Measurements from ENCODE around the gene PEX11G. TPM values are rescaled to one million over a fixed set of nuclear protein-coding genes. Genes with fewer than 3 reads are reported as not detected.

The PEX11G gene
- total RNA-seq, 1 experiment from 2014 or later = 4.3 TPM

DNA sequence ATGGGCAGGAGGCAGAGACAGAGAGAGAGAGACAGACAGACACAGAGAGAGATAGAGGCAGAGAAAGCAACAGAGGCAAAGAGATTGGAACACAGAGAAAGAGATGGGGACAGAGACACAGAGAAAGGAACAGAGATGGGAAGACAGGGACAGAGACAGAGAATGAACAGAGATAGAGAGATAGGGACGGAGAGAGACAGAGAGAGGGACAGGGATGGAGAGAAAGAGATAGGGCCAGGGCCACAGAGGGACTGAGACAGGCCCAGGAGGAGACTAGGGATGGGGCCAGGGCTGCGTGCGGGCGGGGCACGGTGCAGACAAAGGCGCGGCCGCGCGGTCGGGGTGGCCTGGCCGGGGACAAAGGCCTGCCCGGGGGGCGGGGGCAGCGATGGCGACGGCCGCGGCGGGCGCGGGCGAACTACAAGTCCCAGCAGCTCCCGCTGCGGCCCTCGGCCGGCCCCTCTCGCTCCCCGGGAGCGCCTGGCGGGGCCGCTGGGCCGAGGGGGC is 26.9 kb upstream of the PEX11G start, which contains the start of gene ZNF358 (continued):
- TF ChIP-seq TEAD4 (CRISPR knock-in tag; IDR thresholded peaks at IDR 0.05) = no peak
- no peak for TF ChIP-seq TCF7 (CRISPR knock-in tag; IDR thresholded peaks at IDR 0.05; ENCODE audit: low read depth)
- TF ChIP-seq HMGA2 (CRISPR knock-in tag; IDR thresholded peaks at IDR 0.05) = no peak

GRCh38 chr19:7515110-7515644 is 26.3 kb upstream of the PEX11G start:
- Mint-ChIP-seq H3K4me1 (peaks cover 17% of the 10 kb centered on the region), H3K27ac (peak overlapping the region; percentile 85), H3K4me3 (peak overlapping the region; percentile 71), H3K27me3 (ENCODE audit: low read depth) (peaks cover 20% of the 10 kb centered on the region), H3K9me3 (no peaks in the 10 kb centered on the region), H3K36me3 (no peaks in the 10 kb centered on the region)
- ChIA-PET CTCF (interaction anchor here (1.5 to 3.3 kb wide), 3 partner anchors 9 to 53 kb away, joined by 8 to 16 read pairs (median 8); a partner anchor contains a TSS), POLR2A (interaction anchor here (0.8 to 2.0 kb wide), 3 partner anchors 9 to 37 kb away, joined by 3 to 9 read pairs (median 3); partner anchors contain the start of gene PNPLA6)
- TF ChIP-seq TEAD1 (CRISPR knock-in tag; IDR thresholded peaks at IDR 0.05) (0 out of 2 replicates have a peak, but pooled peaks have one; percentile 16), GRHL2 (CRISPR knock-in tag; IDR thresholded peaks at IDR 0.05; ENCODE audit: insufficient replicate concordance, severe bottlenecking) (no peak)
- ATAC-seq (no peak), DNase-seq (ENCODE audit: low spot score) (no peak)

DNA sequence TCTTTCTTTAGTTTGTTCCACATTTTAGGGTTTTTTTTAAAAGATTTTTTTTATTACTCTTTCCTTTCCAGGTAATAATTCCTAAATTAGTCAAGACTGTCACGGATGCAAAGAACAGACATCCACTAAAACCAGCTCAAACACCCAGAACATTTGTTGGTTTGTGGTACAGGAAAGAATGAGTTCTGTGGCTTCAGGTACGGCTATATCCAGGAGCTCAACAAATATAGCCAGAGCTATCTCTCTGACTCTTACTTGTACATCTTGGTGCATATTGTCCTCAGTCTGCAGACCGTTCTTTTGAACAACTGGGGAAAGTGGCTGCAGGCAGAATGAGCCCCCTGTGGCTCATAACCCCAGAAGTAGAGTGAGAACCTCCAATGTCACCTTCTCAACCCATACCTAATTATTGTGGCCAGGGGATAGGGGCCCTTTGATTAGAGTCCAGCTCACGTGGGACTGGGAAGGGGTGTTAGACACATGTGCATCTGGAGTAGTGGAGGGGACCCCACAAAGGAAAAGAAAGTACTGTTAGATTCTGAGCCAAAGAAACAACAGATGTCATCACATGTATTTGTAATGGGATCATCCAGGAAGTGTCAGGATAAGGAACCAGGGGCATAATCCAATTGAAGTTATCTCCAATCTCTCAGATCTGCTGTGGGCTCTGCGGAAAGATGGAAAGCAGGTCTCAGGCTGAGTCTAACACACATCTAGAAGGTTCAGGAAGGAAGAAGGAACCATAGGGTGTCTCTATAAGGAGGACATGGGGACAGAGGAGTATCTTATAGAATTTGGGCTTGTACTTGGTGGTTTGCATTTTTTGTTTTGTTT is 25.2 kb upstream of the PEX11G start:
- ChIA-PET CTCF (no interaction called here), POLR2A (interaction anchor here (0.8 kb wide), 1 partner anchor 8 kb away, joined by 4 read pairs; the partner anchor contains the start of gene MCOLN1)
- no peak for DNase-seq (ENCODE audit: low spot score)
- Mint-ChIP-seq H3K27ac (no peak overlapping the region), H3K4me1 (peaks cover 17% of the 10 kb centered on the region), H3K4me3 (no peak overlapping the region), H3K9me3 (no peaks in the 10 kb centered on the region), H3K36me3 (no peaks in the 10 kb centered on the region), H3K27me3 (ENCODE audit: low read depth) (peaks cover 30% of the 10 kb centered on the region)
- no peak for ATAC-seq
- no peak for TF ChIP-seq HMGA2 (CRISPR knock-in tag; IDR thresholded peaks at IDR 0.05)
- TF ChIP-seq, protein P1, sequence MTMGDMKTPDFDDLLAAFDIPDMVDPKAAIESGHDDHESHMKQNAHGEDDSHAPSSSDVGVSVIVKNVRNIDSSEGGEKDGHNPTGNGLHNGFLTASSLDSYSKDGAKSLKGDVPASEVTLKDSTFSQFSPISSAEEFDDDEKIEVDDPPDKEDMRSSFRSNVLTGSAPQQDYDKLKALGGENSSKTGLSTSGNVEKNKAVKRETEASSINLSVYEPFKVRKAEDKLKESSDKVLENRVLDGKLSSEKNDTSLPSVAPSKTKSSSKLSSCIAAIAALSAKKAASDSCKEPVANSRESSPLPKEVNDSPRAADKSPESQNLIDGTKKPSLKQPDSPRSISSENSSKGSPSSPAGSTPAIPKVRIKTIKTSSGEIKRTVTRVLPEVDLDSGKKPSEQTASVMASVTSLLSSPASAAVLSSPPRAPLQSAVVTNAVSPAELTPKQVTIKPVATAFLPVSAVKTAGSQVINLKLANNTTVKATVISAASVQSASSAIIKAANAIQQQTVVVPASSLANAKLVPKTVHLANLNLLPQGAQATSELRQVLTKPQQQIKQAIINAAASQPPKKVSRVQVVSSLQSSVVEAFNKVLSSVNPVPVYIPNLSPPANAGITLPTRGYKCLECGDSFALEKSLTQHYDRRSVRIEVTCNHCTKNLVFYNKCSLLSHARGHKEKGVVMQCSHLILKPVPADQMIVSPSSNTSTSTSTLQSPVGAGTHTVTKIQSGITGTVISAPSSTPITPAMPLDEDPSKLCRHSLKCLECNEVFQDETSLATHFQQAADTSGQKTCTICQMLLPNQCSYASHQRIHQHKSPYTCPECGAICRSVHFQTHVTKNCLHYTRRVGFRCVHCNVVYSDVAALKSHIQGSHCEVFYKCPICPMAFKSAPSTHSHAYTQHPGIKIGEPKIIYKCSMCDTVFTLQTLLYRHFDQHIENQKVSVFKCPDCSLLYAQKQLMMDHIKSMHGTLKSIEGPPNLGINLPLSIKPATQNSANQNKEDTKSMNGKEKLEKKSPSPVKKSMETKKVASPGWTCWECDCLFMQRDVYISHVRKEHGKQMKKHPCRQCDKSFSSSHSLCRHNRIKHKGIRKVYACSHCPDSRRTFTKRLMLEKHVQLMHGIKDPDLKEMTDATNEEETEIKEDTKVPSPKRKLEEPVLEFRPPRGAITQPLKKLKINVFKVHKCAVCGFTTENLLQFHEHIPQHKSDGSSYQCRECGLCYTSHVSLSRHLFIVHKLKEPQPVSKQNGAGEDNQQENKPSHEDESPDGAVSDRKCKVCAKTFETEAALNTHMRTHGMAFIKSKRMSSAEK (CRISPR knock-in tag; IDR thresholded peaks at IDR 0.05; ENCODE audit: borderline replicate concordance) = no peak
- TF ChIP-seq NFYB (CRISPR knock-in tag; conservative IDR thresholded peaks at IDR 0.05; ENCODE audit: low read depth) = no peak
- TF ChIP-seq, protein P2, sequence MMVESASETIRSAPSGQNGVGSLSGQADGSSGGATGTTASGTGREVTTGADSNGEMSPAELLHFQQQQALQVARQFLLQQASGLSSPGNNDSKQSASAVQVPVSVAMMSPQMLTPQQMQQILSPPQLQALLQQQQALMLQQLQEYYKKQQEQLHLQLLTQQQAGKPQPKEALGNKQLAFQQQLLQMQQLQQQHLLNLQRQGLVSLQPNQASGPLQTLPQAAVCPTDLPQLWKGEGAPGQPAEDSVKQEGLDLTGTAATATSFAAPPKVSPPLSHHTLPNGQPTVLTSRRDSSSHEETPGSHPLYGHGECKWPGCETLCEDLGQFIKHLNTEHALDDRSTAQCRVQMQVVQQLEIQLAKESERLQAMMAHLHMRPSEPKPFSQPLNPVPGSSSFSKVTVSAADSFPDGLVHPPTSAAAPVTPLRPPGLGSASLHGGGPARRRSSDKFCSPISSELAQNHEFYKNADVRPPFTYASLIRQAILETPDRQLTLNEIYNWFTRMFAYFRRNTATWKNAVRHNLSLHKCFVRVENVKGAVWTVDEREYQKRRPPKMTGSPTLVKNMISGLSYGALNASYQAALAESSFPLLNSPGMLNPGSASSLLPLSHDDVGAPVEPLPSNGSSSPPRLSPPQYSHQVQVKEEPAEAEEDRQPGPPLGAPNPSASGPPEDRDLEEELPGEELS (CRISPR knock-in tag; IDR thresholded peaks at IDR 0.05) = no peak
- no peak for TF ChIP-seq OVOL2 (CRISPR knock-in tag; IDR thresholded peaks at IDR 0.05; ENCODE audit: borderline replicate concordance)
- no peak for TF ChIP-seq ARID4B (CRISPR knock-in tag; IDR thresholded peaks at IDR 0.05; ENCODE audit: borderline replicate concordance)

Measured in WTC11 (cell line).